ENCODE data around the gene DYNC1LI2.

DNA sequence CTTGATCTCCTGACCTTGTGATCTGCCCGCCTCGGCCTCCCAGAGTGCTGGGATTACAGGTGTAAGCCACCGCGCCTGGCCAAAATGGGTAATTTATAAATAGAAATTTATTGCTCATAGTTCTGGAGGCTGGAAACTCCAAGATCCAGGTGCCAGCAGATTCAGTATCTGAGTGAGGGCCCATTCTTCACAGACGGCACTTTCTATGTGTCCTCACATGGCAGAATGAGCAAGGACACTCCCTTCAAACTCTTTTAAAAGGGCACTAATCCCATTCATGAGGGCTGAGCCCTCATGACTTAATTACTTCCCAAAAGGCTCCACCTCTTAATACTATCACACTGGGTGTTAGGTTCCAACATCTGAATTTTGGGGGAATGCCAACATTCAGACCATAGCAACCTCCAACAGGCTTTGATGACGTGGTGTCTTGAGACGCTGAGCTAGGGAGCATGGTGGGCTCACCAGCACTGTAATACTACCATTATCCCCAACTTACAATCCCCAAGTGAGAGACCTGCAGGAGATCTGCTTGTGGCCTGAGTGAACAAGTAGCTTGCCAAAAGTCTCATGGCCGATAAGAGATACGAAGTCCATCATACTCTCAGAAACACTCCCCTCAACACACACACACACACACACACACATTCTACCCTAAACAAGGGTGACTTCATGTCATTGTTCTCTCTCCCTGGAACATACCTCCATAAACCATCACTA lies 63.3 kb downstream of the DYNC1LI2 start:
- TF ChIP-seq POLR2A (IDR thresholded peaks at IDR 0.05) = no peak
- TF ChIP-seq, protein P1, sequence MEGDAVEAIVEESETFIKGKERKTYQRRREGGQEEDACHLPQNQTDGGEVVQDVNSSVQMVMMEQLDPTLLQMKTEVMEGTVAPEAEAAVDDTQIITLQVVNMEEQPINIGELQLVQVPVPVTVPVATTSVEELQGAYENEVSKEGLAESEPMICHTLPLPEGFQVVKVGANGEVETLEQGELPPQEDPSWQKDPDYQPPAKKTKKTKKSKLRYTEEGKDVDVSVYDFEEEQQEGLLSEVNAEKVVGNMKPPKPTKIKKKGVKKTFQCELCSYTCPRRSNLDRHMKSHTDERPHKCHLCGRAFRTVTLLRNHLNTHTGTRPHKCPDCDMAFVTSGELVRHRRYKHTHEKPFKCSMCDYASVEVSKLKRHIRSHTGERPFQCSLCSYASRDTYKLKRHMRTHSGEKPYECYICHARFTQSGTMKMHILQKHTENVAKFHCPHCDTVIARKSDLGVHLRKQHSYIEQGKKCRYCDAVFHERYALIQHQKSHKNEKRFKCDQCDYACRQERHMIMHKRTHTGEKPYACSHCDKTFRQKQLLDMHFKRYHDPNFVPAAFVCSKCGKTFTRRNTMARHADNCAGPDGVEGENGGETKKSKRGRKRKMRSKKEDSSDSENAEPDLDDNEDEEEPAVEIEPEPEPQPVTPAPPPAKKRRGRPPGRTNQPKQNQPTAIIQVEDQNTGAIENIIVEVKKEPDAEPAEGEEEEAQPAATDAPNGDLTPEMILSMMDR (IDR thresholded peaks at IDR 0.05) = no peak

Measured in upper lobe of left lung (tissue), 4 donors.